Measurements from ENCODE around the gene CD1C.
"Not testable (repeated sequence)": the region's sequence is repeated elsewhere in the genome, so short reads cannot be mapped to it uniquely, and the experiment has no call there.

CD1C gene

GRCh38 chr1:158289811-158290210 is at the start of gene CD1C:
Gene CD1C (plus strand): TSS chr1:158289923. CDS start chr1:158290065, 142 bp downstream.
- Mint-ChIP-seq H3K4me1 (peaks cover 16% of the 10 kb centered on the region), H3K9me3 (no peaks in the 10 kb centered on the region), H3K4me3 (no peak within 1 kb of the TSS), H3K36me3 (no peaks in the 10 kb centered on the region), H3K27ac (no peak within 1 kb of the TSS)
- no peak for ATAC-seq
- no peak for DNase-seq (ENCODE audit: low spot score in 2 of 2)

GRCh38 chr1:158246650-158247049 is 43.1 kb upstream of the CD1C start:
- DNase-seq (ENCODE audit: low spot score in 2 of 2): no peak
- H3K27ac Mint-ChIP-seq: no peak overlapping the region
- ATAC-seq: no peak
- H3K9me3 Mint-ChIP-seq: no peaks in the 10 kb centered on the region
- no peaks in the 10 kb centered on the region for H3K36me3 Mint-ChIP-seq
- H3K4me1 Mint-ChIP-seq: peaks cover 26% of the 10 kb centered on the region
- no peak overlapping the region for H3K4me3 Mint-ChIP-seq

GRCh38 chr1:158248118-158248517 is 41.6 kb upstream of the CD1C start:
- ATAC-seq (peak; percentile 60), DNase-seq (ENCODE audit: low spot score in 2 of 2) (peak in 1 of 2 donors; percentile 50)
- H3K4me3 Mint-ChIP-seq: no peak overlapping the region
- H3K36me3 Mint-ChIP-seq: no peaks in the 10 kb centered on the region
- peak overlapping the region; percentile 30 for H3K27ac Mint-ChIP-seq
- H3K9me3 Mint-ChIP-seq: no peaks in the 10 kb centered on the region
- H3K4me1 Mint-ChIP-seq: peaks cover 26% of the 10 kb centered on the region

- Mint-ChIP-seq H3K4me3 (no peak overlapping the region), H3K36me3 (no peaks in the 10 kb centered on the region), H3K27ac (no peak overlapping the region), H3K9me3 (no peaks in the 10 kb centered on the region), H3K4me1 (peaks cover 26% of the 10 kb centered on the region)
- DNase-seq (ENCODE audit: low spot score in 2 of 2): no peak
- ATAC-seq: no peak
These were observed 41.0 kb upstream of the CD1C start for GRCh38 chr1:158248771-158249170.

- no peak overlapping the region for H3K27ac Mint-ChIP-seq
- ATAC-seq (no peak), DNase-seq (ENCODE audit: low spot score in 2 of 2) (no peak)
- no peaks in the 10 kb centered on the region for H3K36me3 Mint-ChIP-seq
- H3K9me3 Mint-ChIP-seq: no peaks in the 10 kb centered on the region
- H3K4me3 Mint-ChIP-seq: no peak overlapping the region
- peaks cover 26% of the 10 kb centered on the region for H3K4me1 Mint-ChIP-seq
These were observed 40.1 kb upstream of the CD1C start for GRCh38 chr1:158249646-158250045.

GRCh38 chr1:158251163-158251562 is 38.6 kb upstream of the CD1C start:
- Mint-ChIP-seq H3K4me1 (peaks cover 26% of the 10 kb centered on the region), H3K27ac (no peak overlapping the region), H3K36me3 (no peaks in the 10 kb centered on the region), H3K9me3 (no peaks in the 10 kb centered on the region), H3K4me3 (no peak overlapping the region)
- no peak for DNase-seq (ENCODE audit: low spot score in 2 of 2)
- ATAC-seq: no peak

GRCh38 chr1:158255656-158256055 is 34.1 kb upstream of the CD1C start:
- no peak for DNase-seq (ENCODE audit: low spot score in 2 of 2)
- no peak for ATAC-seq
- Mint-ChIP-seq H3K4me1 (no peaks in the 10 kb centered on the region), H3K4me3 (no peak overlapping the region), H3K36me3 (no peaks in the 10 kb centered on the region), H3K27ac (no peak overlapping the region), H3K9me3 (no peaks in the 10 kb centered on the region)

GRCh38 chr1:158256747-158257146 is 33.0 kb upstream of the CD1C start:
- not testable (repeated sequence) for H3K27ac Mint-ChIP-seq; ATAC-seq; H3K4me1 Mint-ChIP-seq; H3K36me3 Mint-ChIP-seq; H3K9me3 Mint-ChIP-seq; DNase-seq (ENCODE audit: low spot score in 2 of 2); H3K4me3 Mint-ChIP-seq

- no peaks in the 10 kb centered on the region for H3K4me1 Mint-ChIP-seq
- H3K9me3 Mint-ChIP-seq: no peaks in the 10 kb centered on the region
- H3K27ac Mint-ChIP-seq: no peak overlapping the region
- no peak for DNase-seq (ENCODE audit: low spot score in 2 of 2)
- ATAC-seq: no peak
- H3K36me3 Mint-ChIP-seq: no peaks in the 10 kb centered on the region
- H3K4me3 Mint-ChIP-seq: no peak overlapping the region
These were observed 31.8 kb upstream of the CD1C start for GRCh38 chr1:158257888-158258287.

- ATAC-seq: no peak
- H3K27ac Mint-ChIP-seq: no peak overlapping the region
- H3K4me3 Mint-ChIP-seq: no peak overlapping the region
- no peaks in the 10 kb centered on the region for H3K4me1 Mint-ChIP-seq
- H3K36me3 Mint-ChIP-seq: no peaks in the 10 kb centered on the region
- no peaks in the 10 kb centered on the region for H3K9me3 Mint-ChIP-seq
- no peak for DNase-seq (ENCODE audit: low spot score in 2 of 2)
These were observed 30.6 kb upstream of the CD1C start for GRCh38 chr1:158259117-158259516.

GRCh38 chr1:158272681-158273080 is 17.0 kb upstream of the CD1C start:
- Mint-ChIP-seq H3K9me3 (no peaks in the 10 kb centered on the region), H3K27ac (no peak overlapping the region), H3K4me3 (no peak overlapping the region), H3K36me3 (no peaks in the 10 kb centered on the region), H3K4me1 (no peaks in the 10 kb centered on the region)
- DNase-seq (ENCODE audit: low spot score in 2 of 2) (no peak), ATAC-seq (no peak)

GRCh38 chr1:158274797-158275196 is 14.9 kb upstream of the CD1C start:
- no peak for ATAC-seq
- Mint-ChIP-seq H3K27ac (no peak overlapping the region), H3K9me3 (no peaks in the 10 kb centered on the region), H3K36me3 (no peaks in the 10 kb centered on the region), H3K4me1 (no peaks in the 10 kb centered on the region), H3K4me3 (no peak overlapping the region)
- DNase-seq (ENCODE audit: low spot score in 2 of 2): no peak

GRCh38 chr1:158282421-158282820 is 7.3 kb upstream of the CD1C start:
- H3K9me3 Mint-ChIP-seq; H3K4me3 Mint-ChIP-seq; H3K27ac Mint-ChIP-seq; DNase-seq (ENCODE audit: low spot score in 2 of 2); ATAC-seq; H3K36me3 Mint-ChIP-seq: not testable (repeated sequence)
- peaks cover 16% of the 10 kb centered on the region for H3K4me1 Mint-ChIP-seq

GRCh38 chr1:158283965-158284364 is 5.8 kb upstream of the CD1C start:
- no peak overlapping the region for H3K27ac Mint-ChIP-seq

GRCh38 chr1:158285756-158286241 is 3.9 kb upstream of the CD1C start:
- Mint-ChIP-seq H3K36me3 (no peaks in the 10 kb centered on the region), H3K4me1 (peaks cover 16% of the 10 kb centered on the region), H3K4me3 (peak overlapping the region; percentile 3), H3K9me3 (no peaks in the 10 kb centered on the region), H3K27ac (peak overlapping the region; percentile 18)
- DNase-seq (ENCODE audit: low spot score in 2 of 2) (no peak), ATAC-seq (peak; percentile 70)

More at GRCh38 chr1:158283965-158284364, 5.8 kb upstream of the CD1C start:
- H3K9me3 Mint-ChIP-seq: no peaks in the 10 kb centered on the region
- H3K4me1 Mint-ChIP-seq: peaks cover 16% of the 10 kb centered on the region
- ATAC-seq (peak; percentile 84), DNase-seq (ENCODE audit: low spot score in 2 of 2) (no peak)
- H3K36me3 Mint-ChIP-seq: no peaks in the 10 kb centered on the region
- no peak overlapping the region for H3K4me3 Mint-ChIP-seq

- Mint-ChIP-seq H3K4me1 (peaks cover 16% of the 10 kb centered on the region), H3K4me3 (no peak overlapping the region), H3K9me3 (no peaks in the 10 kb centered on the region), H3K27ac (peak overlapping the region; percentile 18), H3K36me3 (no peaks in the 10 kb centered on the region)
- ATAC-seq (peak; percentile 44), DNase-seq (ENCODE audit: low spot score in 2 of 2) (no peak)
These were observed 3.2 kb upstream of the CD1C start for GRCh38 chr1:158286487-158286886.

GRCh38 chr1:158286941-158287346 is 2.8 kb upstream of the CD1C start:
- DNase-seq (ENCODE audit: low spot score in 2 of 2): no peak
- no peak for ATAC-seq
- H3K9me3 Mint-ChIP-seq: no peaks in the 10 kb centered on the region
- no peak overlapping the region for H3K4me3 Mint-ChIP-seq
- peaks cover 16% of the 10 kb centered on the region for H3K4me1 Mint-ChIP-seq
- H3K27ac Mint-ChIP-seq: peak overlapping the region; percentile 18
- no peaks in the 10 kb centered on the region for H3K36me3 Mint-ChIP-seq

All from stimulated activated effector memory CD8-positive, alpha-beta T cell treated with anti-CD3 and anti-CD28 coated beads, Interleukin-12 subunit alpha, Interleukin-12 subunit beta, amount 100 ng/mL, for 72 hours (primary cell).